Activated CD4-positive, alpha-beta T cell treated with anti-CD3 and anti-CD28 coated beads for 36 hours (primary cell): ENCODE data around the gene APBA3. TPM values are rescaled to one million over a fixed set of nuclear protein-coding genes. Genes with fewer than 3 reads are reported as not detected.
A peak's percentile ranks its signal among the peaks of the same experiment; 100 is the strongest.
"Not testable (repeated sequence)": the region's sequence is repeated elsewhere in the genome, so short reads cannot be mapped to it uniquely, and the experiment has no call there.

Source experiments
- ATAC-seq: fragments of 200-7000 bp; cut with Tn5 transposase; one replicate; pipeline ENCODE4 v1.10.0; 2021; ENCODE audit warnings: mild to moderate bottlenecking, moderate library complexity
- CTCF ChIA-PET: fragments of 350-600 bp; sonication (Branson Sonifier 250); formaldehyde crosslinking; loops from one replicate; lab custom pipeline; 2021; ENCODE audit warnings: antibody characterized with exemption; lab: Charles Lee
- POLR2A ChIA-PET: fragments of 350-600 bp; sonication (Branson Sonifier 250); formaldehyde crosslinking; loops from one replicate; lab custom pipeline; 2021; ENCODE audit warnings: antibody characterized with exemption, inconsistent platforms; lab: Charles Lee
- DNase-seq: peaks from one replicate; pipeline ENCODE4 v3.0.0-alpha.2; 2020
- H3K27ac Mint-ChIP-seq: one replicate; pipeline ENCODE4 v1.8.0; 2021; ENCODE audit warnings: mixed read lengths
- H3K27me3 Mint-ChIP-seq: one replicate; pipeline ENCODE4 v1.8.0; 2021; ENCODE audit warnings: mixed read lengths
- H3K36me3 Mint-ChIP-seq: one replicate; pipeline ENCODE4 v1.8.0; 2021; ENCODE audit warnings: low read depth, mixed read lengths
- H3K4me1 Mint-ChIP-seq: one replicate; pipeline ENCODE4 v1.8.0; 2021; ENCODE audit warnings: mixed read lengths
- H3K4me3 Mint-ChIP-seq: one replicate; pipeline ENCODE4 v1.8.0; 2021; ENCODE audit warnings: mild to moderate bottlenecking, moderate library complexity, mixed read lengths
- H3K9me3 Mint-ChIP-seq: one replicate; pipeline ENCODE4 v1.8.0; 2021; ENCODE audit warnings: low read depth, mixed read lengths
- intact Hi-C, 2 experiments: fragments of 100-400 bp; cut with DNase I in 1 of 2; cut with micrococcal nuclease in 1 of 2; formaldehyde crosslinking; loops; one replicate each; pipeline versions ENCODE4 v1.14.2 to v1.15.1; 2022 to 2024; cut with DNase I, micrococcal nuclease
- total RNA-seq, 2 experiments: library from RNA; stranded (reverse); gene quantifications; one replicate each; pipeline ENCODE4 v1.2.3, GENCODE V29; 2021

APBA3 gene
- total RNA-seq, 2 experiments from 2014 or later: 29.8 to 37.1 TPM

DNA sequence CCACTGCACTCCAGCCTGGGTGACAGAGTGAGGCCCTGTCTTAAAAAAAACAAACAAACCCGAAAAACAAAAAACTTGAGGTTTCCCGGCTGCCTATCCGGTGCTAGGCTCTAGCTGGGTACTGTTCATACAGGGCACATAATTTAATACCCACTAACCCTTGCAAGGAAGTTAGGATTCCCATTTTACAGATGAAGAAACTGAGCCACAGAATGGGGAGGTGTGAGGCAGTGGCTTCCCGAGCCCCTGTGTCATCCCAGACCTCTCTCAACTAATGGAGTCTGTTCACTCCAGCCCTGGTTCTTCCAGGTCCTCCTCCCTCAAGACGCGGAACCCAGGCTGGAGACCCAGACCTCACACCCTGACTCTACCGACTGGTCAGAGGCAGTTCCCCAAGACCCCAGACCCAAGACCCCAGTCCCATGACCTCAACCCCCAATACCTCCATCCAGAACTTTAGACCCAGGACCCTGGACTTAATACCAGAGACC lies 576 bp downstream of the APBA3 start:
- peak; percentile 31 for DNase-seq
- peak overlapping the region; percentile 100 for H3K4me3 Mint-ChIP-seq
- intact Hi-C loops: loop anchor here (1.0 to 5.0 kb wide), 14 partner anchors 40 to 1961 kb away; partner anchors contain the start of genes ANKRD24 (in 1 of the 2), CATSPERD (in 1 of the 2), DPP9 (in 1 of the 2) and EEF2 (in 1 of the 2)
- no peak for ATAC-seq
- H3K27me3 Mint-ChIP-seq: no peaks in the 10 kb centered on the region
- H3K36me3 Mint-ChIP-seq: peaks cover 13% of the 10 kb centered on the region
- peaks cover 39% of the 10 kb centered on the region for H3K4me1 Mint-ChIP-seq
- POLR2A ChIA-PET: interaction anchor here (0.6 kb wide), 2 partner anchors 74 to 232 kb away, joined by 3 to 7 read pairs; no protein-coding TSS in a partner anchor
- H3K27ac Mint-ChIP-seq: peak overlapping the region; percentile 99
- CTCF ChIA-PET: interaction anchor here (0.6 to 2.7 kb wide), 5 partner anchors 52 to 326 kb away, joined by 3 to 28 read pairs (median 4); no protein-coding TSS in a partner anchor
- no peaks in the 10 kb centered on the region for H3K9me3 Mint-ChIP-seq

GRCh38 chr19:3759482-3760254 lies 1.8 kb downstream of the APBA3 start:
- CTCF ChIA-PET: interaction anchor here (2.5 kb wide), 1 partner anchor 62 kb away, joined by 7 read pairs; no protein-coding TSS in a partner anchor
- H3K36me3 Mint-ChIP-seq: peaks cover 13% of the 10 kb centered on the region
- DNase-seq: no peak
- no peaks in the 10 kb centered on the region for H3K9me3 Mint-ChIP-seq
- H3K27ac Mint-ChIP-seq: peak overlapping the region; percentile 37
- peak overlapping the region; percentile 100 for H3K4me3 Mint-ChIP-seq
- ATAC-seq: no peak
- POLR2A ChIA-PET: interaction anchor here (0.7 to 0.8 kb wide), 2 partner anchors 59 to 351 kb away, joined by 3 to 4 read pairs; no protein-coding TSS in a partner anchor
- H3K27me3 Mint-ChIP-seq: no peaks in the 10 kb centered on the region
- H3K4me1 Mint-ChIP-seq: peaks cover 46% of the 10 kb centered on the region
- intact Hi-C loops: loop anchor here (2.0 to 5.0 kb wide), 7 partner anchors 39 to 1963 kb away; partner anchors contain the start of genes CATSPERD (in 1 of the 2), DPP9 (in 1 of the 2), LONP1 (in 1 of the 2) and YJU2 (in 1 of the 2)

DNA sequence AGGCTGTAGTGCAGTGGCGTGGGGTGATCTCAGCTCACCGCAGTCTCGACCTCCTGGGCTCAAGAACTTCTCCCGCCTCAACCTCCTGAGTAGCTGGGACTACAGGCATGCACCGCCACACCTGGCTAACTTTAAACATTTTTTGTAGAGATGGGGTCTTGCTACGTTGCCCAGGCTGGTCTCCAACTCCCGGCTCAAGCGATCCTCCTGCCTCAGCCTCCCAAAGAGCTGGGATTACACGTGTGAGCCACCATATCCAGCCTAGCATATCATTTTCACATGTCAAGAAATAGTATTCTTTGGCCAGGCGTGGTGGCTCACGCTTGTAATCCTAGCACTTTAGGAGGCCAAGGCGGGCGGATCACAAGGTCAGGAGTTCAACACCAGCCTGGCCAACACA lies 3.2 kb downstream of the APBA3 start:
- Mint-ChIP-seq H3K4me1 (peaks cover 45% of the 10 kb centered on the region), H3K36me3 (peaks cover 14% of the 10 kb centered on the region)
- POLR2A ChIA-PET, H3K27ac Mint-ChIP-seq, ATAC-seq, intact Hi-C loops, H3K9me3 Mint-ChIP-seq, H3K4me3 Mint-ChIP-seq, H3K27me3 Mint-ChIP-seq, DNase-seq: not testable (repeated sequence)
- CTCF ChIA-PET: interaction anchor here (2.5 kb wide), 1 partner anchor 63 kb away, joined by 7 read pairs; no protein-coding TSS in a partner anchor

- Mint-ChIP-seq H3K36me3 (peaks cover 17% of the 10 kb centered on the region), H3K4me1 (peaks cover 41% of the 10 kb centered on the region)
- H3K4me3 Mint-ChIP-seq, H3K27ac Mint-ChIP-seq, ATAC-seq, POLR2A ChIA-PET, intact Hi-C loops, H3K27me3 Mint-ChIP-seq, H3K9me3 Mint-ChIP-seq, DNase-seq: not testable (repeated sequence)
- CTCF ChIA-PET: interaction anchor here (2.5 kb wide), 1 partner anchor 64 kb away, joined by 7 read pairs; no protein-coding TSS in a partner anchor
These were observed 3.8 kb downstream of the APBA3 start for GRCh38 chr19:3757705-3758104.

- POLR2A ChIA-PET: no interaction called here
- H3K27ac Mint-ChIP-seq: no peak overlapping the region
- intact Hi-C loops: no loop called here
- DNase-seq (no peak), ATAC-seq (no peak)
- no peaks in the 10 kb centered on the region for H3K27me3 Mint-ChIP-seq
- H3K9me3 Mint-ChIP-seq: no peaks in the 10 kb centered on the region
- H3K36me3 Mint-ChIP-seq: peaks cover 24% of the 10 kb centered on the region
- H3K4me3 Mint-ChIP-seq: no peak overlapping the region
- CTCF ChIA-PET: no interaction called here
- peaks cover 18% of the 10 kb centered on the region for H3K4me1 Mint-ChIP-seq
These were observed 7.7 kb downstream of the APBA3 start for GRCh38 chr19:3753631-3754410.

- no peak for ATAC-seq
- ChIA-PET POLR2A (no interaction called here), CTCF (interaction anchor here (0.9 kb wide), 1 partner anchor 10 kb away, joined by 3 read pairs; the partner anchor contains the start of gene MRPL54)
- H3K27ac Mint-ChIP-seq: no peak overlapping the region
- no peak for DNase-seq
- H3K27me3 Mint-ChIP-seq: no peaks in the 10 kb centered on the region
- H3K36me3 Mint-ChIP-seq: peaks cover 23% of the 10 kb centered on the region
- H3K4me1 Mint-ChIP-seq: peaks cover 15% of the 10 kb centered on the region
- H3K4me3 Mint-ChIP-seq: no peak overlapping the region
- intact Hi-C loops: no loop called here
- no peaks in the 10 kb centered on the region for H3K9me3 Mint-ChIP-seq
These were observed 9.0 kb downstream of the APBA3 start for GRCh38 chr19:3752492-3752891.

DNA sequence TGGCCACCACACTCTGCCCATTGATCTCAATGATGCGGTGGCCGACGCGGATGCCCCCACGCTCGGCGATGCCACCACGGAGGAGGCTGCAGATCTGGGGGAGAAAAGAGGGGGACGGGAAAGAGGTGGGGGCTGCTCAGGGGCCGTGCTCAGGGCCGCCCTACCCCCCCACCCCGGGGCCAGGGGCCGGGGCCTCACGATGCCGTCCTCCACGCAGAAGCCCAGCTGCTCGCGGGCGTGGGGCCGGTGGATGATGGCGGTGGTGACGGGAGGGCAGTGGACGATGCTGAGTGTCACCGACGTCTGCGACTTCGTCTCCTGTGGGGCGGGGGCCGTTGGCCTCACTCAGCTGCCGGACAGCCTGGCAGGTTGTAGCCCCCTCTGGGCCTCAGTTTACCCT lies 10.3 kb downstream of the APBA3 start:
- CTCF ChIA-PET: interaction anchor here (0.9 kb wide), 1 partner anchor 11 kb away, joined by 3 read pairs; the partner anchor contains the start of gene MRPL54
- DNase-seq: no peak
- no peaks in the 10 kb centered on the region for H3K9me3 Mint-ChIP-seq
- POLR2A ChIA-PET: no interaction called here
- intact Hi-C loops: no loop called here
- no peak for ATAC-seq
- no peaks in the 10 kb centered on the region for H3K27me3 Mint-ChIP-seq
- H3K4me3 Mint-ChIP-seq: no peak overlapping the region
- peaks cover 19% of the 10 kb centered on the region for H3K36me3 Mint-ChIP-seq
- H3K27ac Mint-ChIP-seq: no peak overlapping the region
- peaks cover 10% of the 10 kb centered on the region for H3K4me1 Mint-ChIP-seq

DNA sequence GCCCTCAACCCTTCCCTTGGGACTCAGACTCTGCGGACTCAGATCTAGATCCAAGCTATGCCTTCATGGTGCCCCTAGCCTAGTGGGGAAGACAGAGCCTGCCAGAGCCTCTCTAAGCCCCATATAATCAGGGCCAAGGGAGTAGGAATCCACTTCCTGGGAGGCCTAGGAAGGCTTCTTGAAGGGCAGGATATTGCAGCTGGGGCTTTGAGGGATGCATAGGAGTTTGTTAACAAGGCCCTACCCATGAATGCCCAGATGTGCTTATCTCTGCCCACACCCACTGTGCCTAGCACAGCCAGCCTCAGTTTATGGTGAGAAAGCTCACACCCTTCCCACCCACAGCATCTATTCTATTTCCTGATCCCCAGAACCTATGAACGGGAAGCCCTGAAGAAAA lies 11.3 kb downstream of the APBA3 start:
- DNase-seq (no peak), ATAC-seq (no peak)
- no peak overlapping the region for H3K4me3 Mint-ChIP-seq
- H3K27ac Mint-ChIP-seq: no peak overlapping the region
- intact Hi-C loops: no loop called here
- ChIA-PET POLR2A (no interaction called here), CTCF (interaction anchor here (0.6 kb wide), 1 partner anchor 203 kb away, joined by 3 read pairs; no protein-coding TSS in a partner anchor)
- H3K4me1 Mint-ChIP-seq: peaks cover 5% of the 10 kb centered on the region
- no peaks in the 10 kb centered on the region for H3K27me3 Mint-ChIP-seq
- no peaks in the 10 kb centered on the region for H3K9me3 Mint-ChIP-seq
- peaks cover 19% of the 10 kb centered on the region for H3K36me3 Mint-ChIP-seq

GRCh38 chr19:3748965-3749364 lies 12.5 kb downstream of the APBA3 start:
- DNase-seq: no peak
- intact Hi-C loops: no loop called here
- Mint-ChIP-seq H3K27ac (no peak overlapping the region), H3K4me3 (no peak overlapping the region), H3K9me3 (no peaks in the 10 kb centered on the region), H3K4me1 (no peaks in the 10 kb centered on the region), H3K27me3 (no peaks in the 10 kb centered on the region), H3K36me3 (peaks cover 19% of the 10 kb centered on the region)
- POLR2A ChIA-PET: interaction anchor here (0.6 kb wide), 1 partner anchor 17 kb away, joined by 4 read pairs; no protein-coding TSS in a partner anchor
- CTCF ChIA-PET: no interaction called here
- ATAC-seq: no peak

GRCh38 chr19:3746371-3747056 lies 15.0 kb downstream of the APBA3 start:
- ATAC-seq: no peak
- H3K9me3 Mint-ChIP-seq: no peaks in the 10 kb centered on the region
- H3K36me3 Mint-ChIP-seq: peaks cover 16% of the 10 kb centered on the region
- H3K4me1 Mint-ChIP-seq: no peaks in the 10 kb centered on the region
- CTCF ChIA-PET: interaction anchor here (0.7 kb wide), 1 partner anchor 204 kb away, joined by 3 read pairs; no protein-coding TSS in a partner anchor
- no peaks in the 10 kb centered on the region for H3K27me3 Mint-ChIP-seq
- H3K27ac Mint-ChIP-seq: no peak overlapping the region
- intact Hi-C loops: no loop called here
- POLR2A ChIA-PET: no interaction called here
- DNase-seq: no peak
- H3K4me3 Mint-ChIP-seq: no peak overlapping the region
